NCI-H2227 (cell line): ENCODE results near the gene MYH10.
A peak's percentile ranks its signal among the peaks of the same experiment; 100 is the strongest.

Source experiments
- DNase-seq: peaks from one replicate; lab custom pipeline; 2025; ENCODE audit not compliant: unreplicated experiment; lab: John Stamatoyannopoulos, UW

Gene MYH10

GRCh38 chr17:8476741-8477140 is 153.8 kb downstream of the MYH10 start:
- DNase-seq: no peak

GRCh38 chr17:8475781-8476180 is 154.7 kb downstream of the MYH10 start:
- no peak for DNase-seq

- no peak for DNase-seq
These were observed 155.3 kb downstream of the MYH10 start for GRCh38 chr17:8475227-8475626.

GRCh38 chr17:8474826-8475225 is 155.7 kb downstream of the MYH10 start:
- no peak for DNase-seq

- DNase-seq: no peak
These were observed 156.9 kb downstream of the MYH10 start for GRCh38 chr17:8473451-8474192.

- no peak for DNase-seq
These were observed 157.9 kb downstream of the MYH10 start for GRCh38 chr17:8472663-8473062.

- DNase-seq: peak; percentile 53
These were observed 160.0 kb downstream of the MYH10 start for GRCh38 chr17:8470447-8471047.

GRCh38 chr17:8469964-8470363 is 160.6 kb downstream of the MYH10 start:
- DNase-seq: no peak

- no peak for DNase-seq
These were observed 161.5 kb downstream of the MYH10 start for GRCh38 chr17:8468980-8469379.

GRCh38 chr17:8468127-8468526 is 162.4 kb downstream of the MYH10 start:
- no peak for DNase-seq

- DNase-seq: no peak
These were observed 163.0 kb downstream of the MYH10 start for GRCh38 chr17:8467527-8467926.

GRCh38 chr17:8466873-8467272 is 163.7 kb downstream of the MYH10 start:
- DNase-seq: no peak

GRCh38 chr17:8466456-8466855 is 164.1 kb downstream of the MYH10 start:
- DNase-seq: no peak

- no peak for DNase-seq
These were observed 164.8 kb downstream of the MYH10 start for GRCh38 chr17:8465759-8466158.

- DNase-seq: no peak
These were observed 165.2 kb downstream of the MYH10 start for GRCh38 chr17:8465356-8465755.

GRCh38 chr17:8464941-8465340 is 165.6 kb downstream of the MYH10 start:
- no peak for DNase-seq

- no peak for DNase-seq
These were observed 167.4 kb downstream of the MYH10 start for GRCh38 chr17:8463099-8463498.

- no peak for DNase-seq
These were observed 168.0 kb downstream of the MYH10 start for GRCh38 chr17:8462564-8462963.

GRCh38 chr17:8459831-8460230 is 170.7 kb downstream of the MYH10 start:
- DNase-seq: no peak

- DNase-seq: no peak
These were observed 171.4 kb downstream of the MYH10 start for GRCh38 chr17:8459107-8459506.

GRCh38 chr17:8458128-8458527 is 172.4 kb downstream of the MYH10 start:
- DNase-seq: no peak

- DNase-seq: no peak
These were observed 174.8 kb downstream of the MYH10 start for GRCh38 chr17:8455665-8456209.

GRCh38 chr17:8453326-8453725 is 177.2 kb downstream of the MYH10 start:
- no peak for DNase-seq
